ENCODE data around the gene ATAD5.
A peak's percentile ranks its signal among the peaks of the same experiment; 100 is the strongest.

Gene ATAD5

GRCh38 chr17:30824356-30825145 lies 7.2 kb upstream of the ATAD5 start, which contains the start of gene CRLF3:
Gene CRLF3, minus strand, starts transcription at chr17:30824692. Its CDS starts 41 bp downstream, at chr17:30824651.
- peak; percentile 15; the same call in 1 of the 2 replicates for TF ChIP-seq MYC (IDR thresholded peaks at IDR 0.05; ENCODE audit: low read depth, low read length)
- peak; percentile 82 for TF ChIP-seq POLR2A (IDR thresholded peaks at IDR 0.05; ENCODE audit: extremely low read depth, insufficient read length)
- no peak for TF ChIP-seq CTCF (IDR thresholded peaks at IDR 0.05; ENCODE audit: low read depth, low read length)
- TF ChIP-seq MAX (IDR thresholded peaks at IDR 0.05; ENCODE audit: low read depth, low read length) = peak; percentile 30; the same call in 1 of the 2 replicates
- H3K4me3 ChIP-seq (ENCODE audit: low read depth, low read length) = peak within 1 kb of the TSS; percentile 87
- peak; percentile 97 for DNase-seq (ENCODE audit: low read depth)

GRCh38 chr17:30827082-30827481 lies 4.7 kb upstream of the ATAD5 start:
- TF ChIP-seq MYC (IDR thresholded peaks at IDR 0.05; ENCODE audit: low read depth, low read length) = no peak
- TF ChIP-seq CTCF (IDR thresholded peaks at IDR 0.05; ENCODE audit: low read depth, low read length) = no peak
- TF ChIP-seq MAX (IDR thresholded peaks at IDR 0.05; ENCODE audit: low read depth, low read length) = no peak
- TF ChIP-seq POLR2A (IDR thresholded peaks at IDR 0.05; ENCODE audit: extremely low read depth, insufficient read length) = no peak
- no peak overlapping the region for H3K4me3 ChIP-seq (ENCODE audit: low read depth, low read length)
- no peak for DNase-seq (ENCODE audit: low read depth)

- TF ChIP-seq MYC (IDR thresholded peaks at IDR 0.05; ENCODE audit: low read depth, low read length) (no peak), POLR2A (IDR thresholded peaks at IDR 0.05; ENCODE audit: extremely low read depth, insufficient read length) (no peak), CTCF (IDR thresholded peaks at IDR 0.05; ENCODE audit: low read depth, low read length) (no peak), MAX (IDR thresholded peaks at IDR 0.05; ENCODE audit: low read depth, low read length) (no peak)
- DNase-seq (ENCODE audit: low read depth) = no peak
- H3K4me3 ChIP-seq (ENCODE audit: low read depth, low read length) = no peak overlapping the region
Observed at GRCh38 chr17:30829022-30829421, 2.7 kb upstream of the ATAD5 start.

- TF ChIP-seq MYC (IDR thresholded peaks at IDR 0.05; ENCODE audit: low read depth, low read length) (no peak), MAX (IDR thresholded peaks at IDR 0.05; ENCODE audit: low read depth, low read length) (no peak), CTCF (IDR thresholded peaks at IDR 0.05; ENCODE audit: low read depth, low read length) (no peak), POLR2A (IDR thresholded peaks at IDR 0.05; ENCODE audit: extremely low read depth, insufficient read length) (no peak)
- peak overlapping the region; percentile 91 for H3K4me3 ChIP-seq (ENCODE audit: low read depth, low read length)
- DNase-seq (ENCODE audit: low read depth) = peak; percentile 59
Observed at GRCh38 chr17:30831257-30831656, 509 bp upstream of the ATAD5 start.

- TF ChIP-seq MYC (IDR thresholded peaks at IDR 0.05; ENCODE audit: low read depth, low read length) (no peak), POLR2A (IDR thresholded peaks at IDR 0.05; ENCODE audit: extremely low read depth, insufficient read length) (no peak), MAX (IDR thresholded peaks at IDR 0.05; ENCODE audit: low read depth, low read length) (no peak), CTCF (IDR thresholded peaks at IDR 0.05; ENCODE audit: low read depth, low read length) (no peak)
- DNase-seq (ENCODE audit: low read depth) = no peak
- peak overlapping the region; percentile 91 for H3K4me3 ChIP-seq (ENCODE audit: low read depth, low read length)
Observed at GRCh38 chr17:30832438-30833124, 815 bp downstream of the ATAD5 start.

All from NB4 (cell line).